Measurements from ENCODE around the gene WDR48.

GRCh38 chr3:39062180-39062579 lies 10.4 kb downstream of the WDR48 start:
- TF ChIP-seq POLR2A (IDR thresholded peaks at IDR 0.05), result no peak
- no peak for TF ChIP-seq CTCF (IDR thresholded peaks at IDR 0.05)

Data from thyroid gland (tissue), 4 donors.